HepG2 (cell line): ENCODE results near the gene TNRC18. TPM values are rescaled to one million over a fixed set of nuclear protein-coding genes. Genes with fewer than 3 reads are reported as not detected.
A peak's percentile ranks its signal among the peaks of the same experiment; 100 is the strongest.

Experiments
- CEBPB ChIP-seq: IDR thresholded peaks from 2 replicates; pipeline ENCODE4 v1.6.1; 2011; ENCODE audit warnings: low read depth, low read length, improper control_type of control experiment, borderline replicate concordance
- E2F1 ChIP-seq: sonication (generic); formaldehyde crosslinking; IDR thresholded peaks from 2 replicates; pipeline ENCODE4 v1.5.0; 2020; ENCODE audit warnings: missing genetic modification reagents
- FOXA1 ChIP-seq, 2 experiments: fragments of 450-650 bp in 1 of 2; sonication (generic) in 1 of 2; formaldehyde crosslinking in 1 of 2; IDR thresholded peaks; 2 replicates each; pipeline versions ENCODE4 v1.4.0 to v1.6.1; 2016 to 2020; ENCODE audit warnings: missing genetic modification reagents in 1 of 2
- FOXK2 ChIP-seq: fragments of 450-650 bp; IDR thresholded peaks from 2 replicates; pipeline ENCODE4 v1.6.1; 2016
- GRHL1 ChIP-seq: sonication (generic); formaldehyde crosslinking; conservative IDR thresholded peaks from 2 replicates; pipeline ENCODE4 v1.8.0; 2022; ENCODE audit warnings: missing genetic modification reagents
- IKZF1 ChIP-seq: fragments of 450-650 bp; IDR thresholded peaks from 2 replicates; pipeline ENCODE4 v1.7.1; 2016
- JARID2 ChIP-seq: sonication (generic); formaldehyde crosslinking; IDR thresholded peaks from 2 replicates; pipeline ENCODE4 v1.8.1; 2023; ENCODE audit warnings: missing genetic modification reagents, inconsistent platforms; ENCODE audit not compliant: insufficient replicate concordance
- TOPORS ChIP-seq: sonication (generic); formaldehyde crosslinking; IDR thresholded peaks from 2 replicates; pipeline ENCODE4 v1.8.0; 2023; ENCODE audit warnings: mild to moderate bottlenecking, missing genetic modification reagents
- YY1 ChIP-seq: IDR thresholded peaks from 2 replicates; pipeline ENCODE4 v1.6.1; 2011; ENCODE audit warnings: low read length, low read depth, moderate library complexity, mild to moderate bottlenecking; ENCODE audit not compliant: insufficient read depth, insufficient replicate concordance
- ZBTB46 ChIP-seq: sonication (generic); formaldehyde crosslinking; IDR thresholded peaks from 2 replicates; pipeline ENCODE4 v1.4.0; 2020; ENCODE audit warnings: mild to moderate bottlenecking, missing genetic modification reagents, borderline replicate concordance
- ZKSCAN1 ChIP-seq: fragments of 150-350 bp; IDR thresholded peaks from 2 replicates; pipeline ENCODE4 v1.6.1; 2014; ENCODE audit warnings: low read length
- ZNF142 ChIP-seq: sonication (generic); formaldehyde crosslinking; IDR thresholded peaks from 2 replicates; pipeline ENCODE4 v1.4.0; 2020; ENCODE audit warnings: missing genetic modification reagents
- ZNF251 ChIP-seq: sonication (generic); formaldehyde crosslinking; IDR thresholded peaks from 2 replicates; pipeline ENCODE4 v1.9.0; 2021; ENCODE audit warnings: mild to moderate bottlenecking, missing genetic modification reagents
- ZNF501 ChIP-seq: sonication (generic); formaldehyde crosslinking; IDR thresholded peaks from 2 replicates; pipeline ENCODE4 v1.5.1; 2020; ENCODE audit warnings: mild to moderate bottlenecking, moderate library complexity, missing genetic modification reagents
- ZNF549 ChIP-seq: sonication (generic); formaldehyde crosslinking; IDR thresholded peaks from 2 replicates; pipeline ENCODE4 v1.5.0; 2020; ENCODE audit warnings: missing genetic modification reagents
- ZNF567 ChIP-seq: sonication (generic); formaldehyde crosslinking; IDR thresholded peaks from 2 replicates; pipeline ENCODE4 v1.8.1; 2023; ENCODE audit warnings: mild to moderate bottlenecking, missing genetic modification reagents, borderline replicate concordance
- ZNF629 ChIP-seq: sonication (generic); formaldehyde crosslinking; conservative IDR thresholded peaks from 2 replicates; pipeline ENCODE4 v1.5.0; 2020; ENCODE audit warnings: missing genetic modification reagents
- ZNF674 ChIP-seq: sonication (generic); formaldehyde crosslinking; IDR thresholded peaks from 2 replicates; pipeline ENCODE4 v1.5.0; 2020; ENCODE audit warnings: low read depth, mild to moderate bottlenecking, missing genetic modification reagents
- ZNF703 ChIP-seq: sonication (generic); formaldehyde crosslinking; IDR thresholded peaks from 2 replicates; pipeline ENCODE4 v1.5.1; 2020; ENCODE audit warnings: missing genetic modification reagents, mild to moderate bottlenecking, moderate library complexity, borderline replicate concordance
- ZNF761 ChIP-seq: sonication (generic); formaldehyde crosslinking; conservative IDR thresholded peaks from 2 replicates; pipeline ENCODE4 v1.4.0; 2020; ENCODE audit warnings: mild to moderate bottlenecking, missing genetic modification reagents
- polyA plus RNA-seq, 8 experiments: library from polyadenylated mRNA; depleted of rRNA in 3 of 8; stranded (reverse) in 7 of 8; unstranded in 1 of 8; fragments of >200 nt; fragmentation: Illumina TruSeq in 4 of 8; extraction: Trizol in 4 of 8; gene quantifications; 2 replicates each; pipeline versions ENCODE4 v1.2.1 to v1.2.3, GENCODE V29; 2011 to 2016; ENCODE audit warnings: low read depth in 4 of 8, missing spikeins in 1 of 8, mixed read lengths in 1 of 8; ENCODE audit not compliant: insufficient read depth in 1 of 8
- total RNA-seq, 5 experiments: library from RNA; depleted of rRNA; stranded (reverse); fragments of >200 nt; fragmentation: Illumina TruSeq; extraction: Trizol; gene quantifications; 2 replicates each; pipeline ENCODE4 v1.2.3, GENCODE V29; 2016; ENCODE audit warnings: low read depth in 1 of 5

The TNRC18 gene
- total and polyA plus RNA-seq, 2 of the 13 experiments (the other 11 are each of a cell fraction or from before 2014, with no cell fraction given) = 11.7 to 17.4 TPM

- TF ChIP-seq JARID2 (CRISPR knock-in tag) (no peak), FOXA1 (IDR thresholded peaks at IDR 0.05) (no peak), FOXA1 (CRISPR knock-in tag; IDR thresholded peaks at IDR 0.05) (no peak), GRHL1 (CRISPR knock-in tag) (no peak), ZNF567 (CRISPR knock-in tag) (no peak), ZNF251 (CRISPR knock-in tag) (no peak), ZNF761 (CRISPR knock-in tag) (no peak), FOXK2 (no peak), ZNF674 (CRISPR knock-in tag) (no peak), ZNF629 (CRISPR knock-in tag) (peak; percentile 99), ZNF501 (peak; percentile 22; the same call in 1 of the 2 replicates), IKZF1 (no peak), ZNF703 (CRISPR knock-in tag) (no peak), TOPORS (no peak), ZBTB46 (0 out of 2 replicates have a peak, but pooled peaks have one; percentile 63), ZNF549 (CRISPR knock-in tag) (no peak), ZKSCAN1 (no peak), CEBPB (peak; percentile 94), ZNF142 (CRISPR knock-in tag) (no peak), E2F1 (no peak), YY1 (no peak)
Measured at GRCh38 chr7:5396999-5397663, 26.5 kb downstream of the TNRC18 start (continued).
